Right lung (tissue), 5 donors: ENCODE results near the gene HIVEP3. TPM values are rescaled to one million over a fixed set of nuclear protein-coding genes. Genes with fewer than 3 reads are reported as not detected.
A peak's percentile ranks its signal among the peaks of the same experiment; 100 is the strongest.

Experiments
- DNase-seq, 2 donors: peaks; one replicate each; pipeline ENCODE4 v3.0.0-alpha.2; 2013
- polyA plus RNA-seq, 5 donors: library from polyadenylated mRNA; unstranded; fragments of 120-200 nt; gene quantifications; one replicate each; pipeline versions ENCODE4 v1.2.1 to v1.2.3, GENCODE V29; 2013; ENCODE audit warnings: inconsistent platforms in 1 of 5, low replicate concordance in 1 of 5; ENCODE audit not compliant: insufficient read length in 5 of 5, insufficient read depth in 1 of 5

The HIVEP3 gene
- polyA plus RNA-seq, 5 donors = 6.3 to 7.6 (median 6.7) TPM

DNA sequence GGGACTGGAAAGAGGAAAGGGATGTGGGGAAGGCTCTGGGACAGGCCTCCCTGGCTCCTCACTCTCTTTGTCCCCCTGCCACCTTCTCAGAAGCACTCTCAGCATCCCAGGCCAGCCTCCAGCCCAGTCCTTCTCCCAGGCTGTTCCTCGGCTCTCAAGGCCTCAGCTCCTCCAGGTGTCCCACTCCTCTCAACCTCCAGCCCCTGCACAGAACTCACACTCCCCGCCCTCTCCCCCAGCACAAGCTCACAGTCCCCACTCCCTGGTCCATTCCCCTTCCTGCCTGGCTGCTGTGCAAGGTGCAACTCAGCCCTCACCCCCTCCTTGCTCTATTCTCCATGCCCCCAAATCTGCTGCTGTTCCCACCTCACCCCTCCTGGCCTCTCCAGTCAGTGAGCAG is 185.0 kb downstream of the HIVEP3 start:
- no peak for DNase-seq

DNA sequence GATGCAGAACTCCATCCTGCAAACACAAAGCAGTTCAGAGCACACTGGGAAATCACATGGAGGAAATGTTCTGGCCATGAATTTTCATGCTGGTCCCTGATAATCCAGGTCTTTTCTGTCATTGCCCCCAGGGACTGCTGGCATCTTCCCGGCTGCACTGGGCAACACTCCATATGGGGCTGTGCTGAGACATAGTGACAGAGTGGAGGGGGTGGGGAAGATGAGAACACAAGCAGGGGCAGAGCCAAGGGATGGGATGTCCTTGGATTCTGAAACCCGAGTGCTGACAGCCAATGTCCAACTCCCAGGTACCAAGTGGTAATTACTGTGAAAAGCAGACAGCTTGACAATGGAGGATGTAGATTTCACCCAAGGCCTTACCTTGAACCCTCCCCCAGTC is 185.7 kb downstream of the HIVEP3 start:
- DNase-seq = no peak

DNA sequence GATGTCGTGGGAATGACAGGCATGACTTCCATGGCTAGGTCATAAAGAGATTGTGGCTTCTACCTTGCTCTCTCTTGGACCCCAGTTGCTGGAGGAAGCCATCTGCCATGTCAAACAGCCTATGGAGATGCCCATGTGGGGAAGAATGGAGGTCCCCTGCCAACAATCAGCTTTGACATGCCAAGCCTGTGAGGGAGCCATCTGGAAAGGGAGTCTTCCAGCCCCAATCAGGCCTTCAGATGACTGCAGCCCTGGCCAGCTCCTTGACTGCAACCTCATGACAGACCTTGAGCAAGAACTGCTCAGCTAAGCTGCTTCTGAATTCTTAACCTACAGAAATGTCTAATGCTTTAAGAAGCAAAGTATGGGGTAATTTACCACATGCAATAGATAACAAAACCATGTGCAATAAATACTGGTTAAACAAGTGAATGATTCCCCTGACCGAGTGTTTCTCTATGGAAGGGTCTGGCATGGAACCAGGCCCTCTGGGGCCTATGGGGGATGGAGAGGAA is 187.1 kb downstream of the HIVEP3 start:
- no peak for DNase-seq

DNA sequence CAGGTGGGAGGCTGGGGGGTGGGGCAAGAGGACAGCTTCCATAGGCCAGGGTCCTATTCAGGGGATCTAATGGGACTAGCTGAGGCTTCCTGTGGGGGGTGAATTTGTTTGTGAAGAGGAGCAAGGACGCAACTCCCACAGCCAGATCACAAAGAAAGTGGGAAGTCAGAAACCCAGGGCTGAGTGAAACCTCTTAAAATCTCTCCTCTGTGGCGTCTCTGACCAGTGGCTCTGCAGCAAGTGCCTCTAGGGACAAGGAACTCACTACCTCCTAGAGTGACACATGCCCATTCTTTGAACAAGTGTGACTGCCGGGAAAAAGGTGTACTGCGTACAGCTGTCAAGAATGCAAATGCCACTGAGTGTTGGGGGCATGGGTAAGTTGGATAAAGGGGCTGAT is 187.9 kb downstream of the HIVEP3 start:
- DNase-seq = no peak

GRCh38 chr1:41728403-41729202 is 190.1 kb downstream of the HIVEP3 start:
- DNase-seq = no peak

GRCh38 chr1:41727749-41728115 is 191.0 kb downstream of the HIVEP3 start:
- DNase-seq = no peak

DNA sequence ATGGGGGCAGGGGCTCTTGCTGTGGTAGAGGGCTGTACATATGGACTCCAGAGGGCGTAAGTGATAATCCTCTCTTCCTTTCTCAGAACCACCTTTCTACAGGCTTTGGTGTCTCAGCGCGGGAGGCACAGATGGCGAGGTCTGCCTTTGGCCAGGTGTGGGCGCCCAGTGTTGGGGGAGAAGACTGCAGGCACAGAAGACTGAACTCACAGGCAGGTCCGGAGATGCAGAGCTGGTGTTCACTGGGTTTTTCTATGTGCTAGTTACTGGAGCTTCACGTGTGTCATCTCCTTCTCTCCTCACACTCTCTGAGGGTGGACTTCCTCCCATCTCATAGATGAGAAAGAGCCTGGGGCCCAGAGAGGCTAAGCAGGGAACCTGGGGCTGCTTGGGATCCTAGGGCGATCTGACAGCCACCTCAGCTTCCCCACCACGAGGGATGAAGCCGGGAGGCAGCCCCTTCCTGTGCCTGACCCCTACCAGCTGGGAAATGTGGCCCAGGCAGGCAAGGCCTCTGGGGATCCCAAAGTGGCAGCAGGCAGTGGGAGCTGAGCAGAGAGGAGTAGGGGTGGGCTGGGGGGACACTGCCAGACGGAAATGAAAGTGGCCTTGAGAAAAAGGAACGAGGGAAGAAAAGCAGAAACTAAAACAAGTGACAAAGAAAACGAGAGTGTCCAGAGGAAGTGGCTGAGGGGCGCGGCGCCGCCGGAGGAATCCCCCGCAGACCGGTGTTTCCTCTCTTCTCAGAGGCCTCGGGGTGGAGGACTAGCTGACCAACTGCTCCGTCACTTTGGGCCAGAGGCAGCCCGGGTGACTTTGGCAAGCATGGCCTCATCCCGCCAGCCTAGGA is 191.6 kb downstream of the HIVEP3 start:
- DNase-seq = no peak

- DNase-seq = no peak
These were observed 192.4 kb downstream of the HIVEP3 start for GRCh38 chr1:41726292-41726691.

GRCh38 chr1:41724926-41725325 is 193.8 kb downstream of the HIVEP3 start:
- no peak for DNase-seq

DNA sequence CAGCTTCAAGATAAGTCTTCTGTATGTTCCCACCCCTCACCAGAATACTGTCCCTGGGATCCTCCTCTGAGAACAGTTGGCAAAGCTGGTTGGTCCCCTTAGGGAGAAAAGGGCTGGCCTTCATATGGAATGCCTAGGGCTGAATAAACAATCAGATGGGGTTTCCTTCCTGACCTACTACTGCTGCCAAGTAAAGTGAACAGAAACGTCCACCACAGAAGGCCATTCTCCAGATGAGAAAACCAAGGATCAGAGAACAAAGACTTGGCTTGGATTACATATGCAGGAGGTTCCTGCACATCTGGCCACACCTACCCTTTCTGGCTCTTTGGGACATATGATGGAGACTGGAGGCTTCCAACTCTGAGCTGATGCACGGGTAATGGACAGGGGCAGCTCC is 194.5 kb downstream of the HIVEP3 start:
- DNase-seq = peak in 1 of 2 donors; percentile 21

DNA sequence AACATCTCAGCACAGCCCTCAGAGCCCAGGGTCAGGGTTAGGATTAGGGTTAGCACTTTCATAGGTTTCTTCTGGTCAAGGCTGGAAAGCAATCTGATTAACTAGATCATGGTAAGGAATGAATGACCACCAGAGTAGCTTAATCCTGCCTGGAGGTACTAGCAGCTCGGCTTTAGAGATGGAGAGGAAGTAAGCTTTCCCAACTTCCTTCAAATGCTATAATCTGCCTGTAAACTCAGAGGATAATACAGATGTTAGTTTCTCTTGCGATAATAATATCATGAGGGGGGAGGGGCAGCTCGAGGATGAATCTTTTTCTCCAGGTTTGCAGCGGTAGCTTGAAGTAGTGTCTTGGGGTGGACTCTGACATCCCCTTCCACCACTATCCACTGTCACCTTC is 194.9 kb downstream of the HIVEP3 start:
- DNase-seq = no peak

DNA sequence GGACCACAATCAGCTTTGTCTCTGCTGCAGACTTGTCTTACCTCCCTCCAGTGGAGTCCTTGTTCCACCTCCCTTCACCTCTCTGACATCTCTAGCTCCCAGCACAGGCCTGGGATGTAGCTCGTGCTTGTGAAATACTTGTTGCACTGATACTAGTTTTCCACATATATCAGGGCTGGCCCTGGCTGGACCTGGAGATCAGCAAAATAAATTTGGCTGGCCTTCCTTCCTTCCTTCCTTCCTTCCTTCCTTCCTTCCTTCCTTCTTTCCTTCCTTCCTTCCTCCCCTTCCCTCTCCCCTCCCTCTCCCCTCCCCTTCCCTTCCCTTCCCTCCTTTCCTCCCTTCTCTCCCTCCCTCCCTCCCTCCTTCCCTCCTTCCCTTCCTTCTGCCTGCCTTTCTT is 196.5 kb downstream of the HIVEP3 start:
- DNase-seq = no peak

GRCh38 chr1:41720861-41721410 is 197.8 kb downstream of the HIVEP3 start:
- DNase-seq = no peak

GRCh38 chr1:41719590-41719989 is 199.1 kb downstream of the HIVEP3 start:
- DNase-seq = no peak

- no peak for DNase-seq
These were observed 199.6 kb downstream of the HIVEP3 start for GRCh38 chr1:41719128-41719527.

DNA sequence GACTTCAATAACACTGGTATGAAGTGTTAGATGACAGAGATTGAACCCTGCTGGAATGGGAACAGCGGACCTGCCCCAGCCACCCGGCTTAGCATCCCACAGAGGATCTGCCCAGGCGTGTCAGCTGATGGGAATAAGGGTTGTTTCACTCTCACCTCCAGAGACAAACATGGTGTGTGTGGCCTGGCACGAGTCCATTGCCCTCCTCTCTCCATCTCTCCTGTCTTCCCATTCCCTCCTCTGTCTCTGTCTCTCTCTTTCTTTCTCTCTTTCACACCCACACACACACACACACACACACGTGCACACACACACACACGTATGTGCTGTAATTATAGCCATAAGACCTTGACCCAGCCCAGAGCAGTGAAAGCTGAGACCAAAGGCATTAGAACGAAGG is 200.2 kb downstream of the HIVEP3 start:
- DNase-seq = peak; percentile 51 to 58

DNA sequence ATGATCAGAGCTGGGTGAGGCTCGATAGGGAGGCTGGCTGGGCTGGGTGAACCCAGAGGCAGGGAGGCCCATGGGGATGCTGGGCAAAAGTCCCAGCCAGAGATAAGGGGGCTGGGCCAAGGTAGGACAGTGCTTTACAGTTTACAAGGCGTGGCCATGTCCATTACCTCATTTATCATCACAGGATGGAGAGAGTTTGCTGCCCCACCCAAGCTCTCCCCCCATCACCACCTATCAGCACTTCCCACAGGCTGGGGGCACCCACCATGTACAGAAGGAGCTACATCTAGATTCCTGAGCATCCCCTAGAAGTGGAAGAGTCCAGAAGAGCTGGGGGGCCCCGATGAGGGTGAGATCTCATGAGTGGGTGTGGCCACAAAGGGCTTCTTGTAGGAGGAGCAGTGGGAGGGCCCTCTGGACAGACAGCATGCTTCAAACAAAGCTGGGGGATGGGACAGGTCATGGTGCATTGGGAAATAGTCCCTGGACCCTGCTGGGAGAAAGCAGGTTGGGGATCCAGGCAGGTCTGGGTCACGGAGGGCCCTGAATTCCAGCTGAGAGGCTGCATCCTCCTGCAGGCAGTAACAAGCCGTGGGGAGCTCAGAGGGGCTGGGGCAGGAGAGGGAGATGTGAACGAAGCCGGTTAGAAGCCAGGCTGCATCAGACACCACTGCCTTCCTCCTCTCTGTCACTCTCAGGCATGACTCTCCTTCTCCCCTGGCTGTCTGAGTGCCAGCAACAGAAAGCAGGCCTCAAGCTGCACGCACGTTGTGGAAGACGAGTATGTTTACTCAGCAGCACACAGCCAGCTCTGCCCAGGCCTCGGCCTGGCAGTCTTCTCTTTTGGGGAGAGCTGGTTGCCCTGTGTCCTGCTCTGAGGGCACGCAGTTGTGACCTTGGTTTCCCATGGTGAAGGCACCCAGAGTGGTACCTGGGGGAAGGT is 202.3 kb downstream of the HIVEP3 start:
- DNase-seq = no peak

GRCh38 chr1:41715441-41716095 is 203.2 kb downstream of the HIVEP3 start:
- DNase-seq = no peak

- DNase-seq = no peak
These were observed 203.9 kb downstream of the HIVEP3 start for GRCh38 chr1:41714638-41715389.
